Measurements from ENCODE around the gene ZNF710. TPM values are rescaled to one million over a fixed set of nuclear protein-coding genes. Genes with fewer than 3 reads are reported as not detected.

Gene ZNF710
- total and polyA plus RNA-seq, 2 of the 4 experiments (the other 2 are of a cell fraction), result 7.6 to 8.2 TPM

- CTCF ChIA-PET, result no interaction called here
- H3K27ac ChIP-seq (ENCODE audit: insufficient read depth, low read length), result no peak overlapping the region
- POLR2A ChIA-PET (ENCODE audit: unreplicated experiment), result interaction anchor here (0.5 to 0.6 kb wide), 2 partner anchors 10 to 501 kb away, joined by 3 to 5 read pairs; no protein-coding TSS in a partner anchor
These were observed 2.9 kb upstream of the ZNF710 start for GRCh38 chr15:89998141-89998661.

More at GRCh38 chr15:89998141-89998661, 2.9 kb upstream of the ZNF710 start:
- peak overlapping the region; percentile 5; the same call in 1 of the 3 replicates for H2BK15ac ChIP-seq (ENCODE audit: low read depth, low read length)
- no peak overlapping the region for H3K23ac ChIP-seq (ENCODE audit: low read depth, low read length)
- no peaks in the 10 kb centered on the region for H3K27me3 ChIP-seq (ENCODE audit: control insufficient read depth, insufficient read depth, low read length)
- H2AFZ ChIP-seq (replicated peaks; ENCODE audit: low read length, poor library complexity), result peak overlapping the region; percentile 46
- H3K9me1 ChIP-seq (ENCODE audit: insufficient read depth, low read length), result peaks cover 15% of the 10 kb centered on the region
- peaks cover 5 to 27% of the 10 kb centered on the region in 2 experiments; a peak in 3 of 4 replicates for H3K79me1 ChIP-seq (ENCODE audit: low read depth in 1 of 2, low read length in 2 of 2)
- no peaks in the 10 kb centered on the region for H3K9me3 ChIP-seq (ENCODE audit: control insufficient read depth, insufficient read depth, low read length)
- H4K91ac ChIP-seq (ENCODE audit: insufficient read depth, low read depth, low read length), result no peak overlapping the region
- H3K4me2 ChIP-seq (ENCODE audit: low read depth, low read length), result no peak overlapping the region
- H3K4ac ChIP-seq (ENCODE audit: low read depth, low read length), result no peak overlapping the region
- in situ Hi-C loops (cut with MboI; ENCODE audit: low sequenced_read_pairs), result no loop called here
- H2BK120ac ChIP-seq (ENCODE audit: low read depth, low read length), result no peak overlapping the region
- no peak overlapping the region for H3K18ac ChIP-seq (ENCODE audit: low read depth, low read length)
- no peaks in the 10 kb centered on the region for H4K20me1 ChIP-seq (ENCODE audit: insufficient read depth, low read length)
- H4K5ac ChIP-seq (ENCODE audit: low read depth, low read length), result no peak overlapping the region
- dilution Hi-C loops (cut with HindIII; ENCODE audit: low sequenced_read_pairs, unreplicated experiment), result no loop called here
- no peak overlapping the region for H2BK5ac ChIP-seq (ENCODE audit: low read depth, low read length, poor library complexity, severe bottlenecking)
- H3K4me1 ChIP-seq (ENCODE audit: control insufficient read depth, insufficient read depth, low read length), result peaks cover 11% of the 10 kb centered on the region
- no peak for ATAC-seq (ENCODE audit: low read depth)
- no peak overlapping the region for H3K14ac ChIP-seq (replicated peaks; ENCODE audit: low read depth, low read length)
- peak overlapping the region in 1 of 2 experiments; percentile 1; a peak in 1 of 4 replicates for H4K8ac ChIP-seq (ENCODE audit: low read depth in 2 of 2, low read length in 2 of 2)
- intact Hi-C loops (cut with micrococcal nuclease), result no loop called here
- H2AK9ac ChIP-seq (replicated peaks; ENCODE audit: low read depth, low read length, poor library complexity), result peak overlapping the region; percentile 81
- H3K56ac ChIP-seq (ENCODE audit: extremely low read depth, insufficient read depth, low read length), result no peak overlapping the region
- WGBS, 2 experiments (ENCODE audit: extremely low coverage in 2 of 2, insufficient read length in 1 of 2), result 100% methylated on average over 1 of the region's 5 CpGs; no CpG with 5 or more reads in 1 of the 2 experiments
- TF ChIP-seq RAD21 (IDR thresholded peaks at IDR 0.05; ENCODE audit: low read length) (0 out of 2 replicates have a peak, but pooled peaks have one; percentile 1), MAFK (IDR thresholded peaks at IDR 0.05; ENCODE audit: low read depth, low read length) (no peak), FOS (IDR thresholded peaks at IDR 0.05; ENCODE audit: low read depth, low read length) (peak; percentile 58; the same call in 1 of the 2 replicates), CEBPB (IDR thresholded peaks at IDR 0.05; ENCODE audit: low read depth, low read length) (peak; percentile 7; the same call in 1 of the 2 replicates), CHD1 (IDR thresholded peaks at IDR 0.05; ENCODE audit: low read depth, low read length) (no peak), BHLHE40 (IDR thresholded peaks at IDR 0.05; ENCODE audit: low read depth, low read length) (peak; percentile 23; the same call in 1 of the 2 replicates), RCOR1 (IDR thresholded peaks at IDR 0.05; ENCODE audit: insufficient replicate concordance, low read length) (no peak)
- H3K36me3 ChIP-seq (ENCODE audit: control insufficient read depth, insufficient read depth, low read length), result no peaks in the 10 kb centered on the region
- no peak overlapping the region for H2BK20ac ChIP-seq (ENCODE audit: low read depth, low read length)
- no peak overlapping the region for H3K4me3 ChIP-seq (ENCODE audit: insufficient read depth, low read depth, low read length)
- no peak overlapping the region for H3K9ac ChIP-seq (ENCODE audit: low read depth, low read length)
- H2AK5ac ChIP-seq (ENCODE audit: low read depth, low read length), result peak overlapping the region; percentile 49; the same call in 1 of the 2 replicates
- no TSS peak for BruUV-seq (replicated peaks)
- peak; percentile 85 for DNase-seq
